Vagina (tissue), 2 donors: ENCODE results near the gene FBLN1.

Source experiments
- POLR2A ChIP-seq, 2 donors: fragments of 450-650 bp; IDR thresholded peaks; one replicate each; pipeline ENCODE4 v1.6.1; 2017; ENCODE audit warnings: antibody characterized with exemption in 2 of 2, mild to moderate bottlenecking in 2 of 2, moderate library complexity in 2 of 2
- POLR2AphosphoS5 ChIP-seq, 2 donors: sonication (generic); formaldehyde crosslinking; IDR thresholded peaks; one replicate each; pipeline ENCODE4 v1.9.0; 2017; ENCODE audit warnings: antibody characterized with exemption in 2 of 2, mild to moderate bottlenecking in 2 of 2, low read depth in 1 of 2; ENCODE audit not compliant: insufficient read depth in 1 of 2
- TF ChIP-seq, protein P1 (sequence below), 3 experiments: fragments of 450-650 bp in 2 of 3; fragments of 200-600 bp in 1 of 3; sonication (generic) in 1 of 3; IDR thresholded peaks; one replicate each; pipeline ENCODE4 v1.5.1; 2017 to 2019; ENCODE audit warnings: antibody characterized with exemption in 3 of 3, mild to moderate bottlenecking in 2 of 3, moderate library complexity in 2 of 3

DNA sequence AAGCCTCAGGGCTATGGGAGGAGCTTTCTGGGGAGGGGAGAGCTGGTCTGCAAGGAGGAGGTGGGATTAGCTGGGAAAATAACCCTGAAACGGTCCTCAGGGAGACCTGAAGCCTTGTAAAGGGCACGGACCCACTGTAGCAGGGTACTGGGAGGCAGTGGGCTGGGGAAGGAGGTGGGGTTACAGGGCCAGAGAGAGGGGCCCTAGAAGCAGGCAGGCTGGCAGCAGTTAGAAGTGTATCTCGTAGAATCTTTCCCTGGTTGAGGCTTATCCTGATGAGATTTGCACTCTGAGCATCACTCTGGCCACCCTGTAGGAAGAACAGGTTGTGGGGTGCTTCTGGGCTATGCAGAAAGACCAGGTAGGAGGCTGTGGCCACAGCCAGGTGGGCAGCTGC lies 29.6 kb downstream of the FBLN1 start:
- TF ChIP-seq, protein P1, sequence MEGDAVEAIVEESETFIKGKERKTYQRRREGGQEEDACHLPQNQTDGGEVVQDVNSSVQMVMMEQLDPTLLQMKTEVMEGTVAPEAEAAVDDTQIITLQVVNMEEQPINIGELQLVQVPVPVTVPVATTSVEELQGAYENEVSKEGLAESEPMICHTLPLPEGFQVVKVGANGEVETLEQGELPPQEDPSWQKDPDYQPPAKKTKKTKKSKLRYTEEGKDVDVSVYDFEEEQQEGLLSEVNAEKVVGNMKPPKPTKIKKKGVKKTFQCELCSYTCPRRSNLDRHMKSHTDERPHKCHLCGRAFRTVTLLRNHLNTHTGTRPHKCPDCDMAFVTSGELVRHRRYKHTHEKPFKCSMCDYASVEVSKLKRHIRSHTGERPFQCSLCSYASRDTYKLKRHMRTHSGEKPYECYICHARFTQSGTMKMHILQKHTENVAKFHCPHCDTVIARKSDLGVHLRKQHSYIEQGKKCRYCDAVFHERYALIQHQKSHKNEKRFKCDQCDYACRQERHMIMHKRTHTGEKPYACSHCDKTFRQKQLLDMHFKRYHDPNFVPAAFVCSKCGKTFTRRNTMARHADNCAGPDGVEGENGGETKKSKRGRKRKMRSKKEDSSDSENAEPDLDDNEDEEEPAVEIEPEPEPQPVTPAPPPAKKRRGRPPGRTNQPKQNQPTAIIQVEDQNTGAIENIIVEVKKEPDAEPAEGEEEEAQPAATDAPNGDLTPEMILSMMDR (IDR thresholded peaks at IDR 0.05), result no peak
- no peak for TF ChIP-seq POLR2A (IDR thresholded peaks at IDR 0.05)
- TF ChIP-seq POLR2AphosphoS5 (IDR thresholded peaks at IDR 0.05; ENCODE audit: insufficient read depth in 1 of 2, low read depth in 1 of 2), result no peak
